HG03039 (cell line): Measurements from ENCODE around the gene SF3B2.
"Not testable (repeated sequence)": the region's sequence is repeated elsewhere in the genome, so short reads cannot be mapped to it uniquely, and the experiment has no call there.

ENCODE experiments used
- ATAC-seq: cut with Tn5 transposase; IDR thresholded peaks from one replicate; pipeline ENCODE4 v1.9.1; 2021; ENCODE audit warnings: mild to moderate bottlenecking, moderate library complexity; ENCODE audit not compliant: unreplicated experiment

Gene SF3B2

GRCh38 chr11:66071381-66071801, 19.2 kb downstream of the SF3B2 start:
- no peak for ATAC-seq

DNA sequence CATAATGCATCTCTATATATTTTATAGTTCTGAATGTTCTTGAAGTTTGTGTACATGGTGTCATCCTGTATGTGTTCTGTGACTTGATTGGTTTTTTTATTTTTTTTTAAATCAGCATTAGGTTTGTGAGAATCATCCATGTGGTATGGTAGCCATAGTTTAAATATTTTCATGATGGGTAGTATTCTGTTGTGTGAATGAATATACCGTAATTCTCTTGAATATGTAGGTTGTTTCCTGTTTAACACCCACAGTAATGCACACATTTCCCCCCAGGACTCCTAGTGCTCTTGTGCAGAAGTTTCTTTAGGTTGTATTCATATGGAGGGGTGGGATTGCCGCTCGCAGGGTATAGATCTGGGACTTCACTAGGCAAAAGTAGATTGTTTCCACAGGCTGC, 19.9 kb downstream of the SF3B2 start:
- ATAC-seq: no peak

GRCh38 chr11:66072518-66072917, 20.4 kb downstream of the SF3B2 start:
- ATAC-seq: no peak

DNA sequence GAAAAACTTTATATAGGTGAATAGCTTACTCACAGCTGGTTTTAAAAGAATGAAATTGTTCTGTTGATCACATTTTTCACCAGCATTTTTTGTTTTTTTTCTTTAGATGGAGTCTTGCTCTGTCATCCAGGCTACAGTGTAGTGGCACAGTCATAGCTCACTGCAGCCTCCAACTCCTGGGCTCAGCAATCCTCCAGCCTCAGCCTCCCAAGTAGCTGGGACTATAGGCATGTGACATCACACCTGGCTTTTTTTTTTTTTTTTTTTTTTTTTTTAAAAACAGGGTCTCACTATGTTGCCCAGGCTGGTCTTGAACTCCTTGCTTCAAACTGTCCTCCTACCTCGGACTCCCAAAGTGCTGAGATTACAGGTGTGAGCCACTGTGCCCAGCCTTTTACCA, 21.5 kb downstream of the SF3B2 start:
- ATAC-seq: no peak

GRCh38 chr11:66075273-66075672, 23.1 kb downstream of the SF3B2 start:
- ATAC-seq: no peak

GRCh38 chr11:66076561-66076960, 24.4 kb downstream of the SF3B2 start:
- no peak for ATAC-seq

DNA sequence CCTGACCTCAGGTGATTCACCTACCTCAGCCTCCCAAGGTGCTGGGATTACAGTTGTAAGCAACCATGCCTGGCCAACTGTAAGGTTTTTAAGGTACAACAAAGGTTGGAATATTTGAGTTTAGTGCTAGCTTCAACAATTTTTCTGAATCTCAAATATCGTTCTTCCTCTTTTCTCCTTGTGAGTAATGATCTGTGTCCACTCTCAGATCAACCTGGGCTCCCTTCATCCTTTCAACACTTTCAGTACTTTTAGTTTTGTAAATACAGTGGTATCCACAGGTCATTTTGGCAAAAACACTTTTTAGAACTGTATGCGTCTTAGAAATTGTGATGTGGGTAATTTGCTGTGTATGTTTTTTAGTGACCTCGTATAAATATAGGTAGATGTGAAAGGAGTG, 25.8 kb downstream of the SF3B2 start:
- no peak for ATAC-seq

GRCh38 chr11:66078949-66079348, 26.8 kb downstream of the SF3B2 start:
- not testable (repeated sequence) for ATAC-seq

- no peak for ATAC-seq
Observed at GRCh38 chr11:66080055-66080817, 28.1 kb downstream of the SF3B2 start.

- no peak for ATAC-seq
Observed at GRCh38 chr11:66081505-66081904, 29.3 kb downstream of the SF3B2 start.

DNA sequence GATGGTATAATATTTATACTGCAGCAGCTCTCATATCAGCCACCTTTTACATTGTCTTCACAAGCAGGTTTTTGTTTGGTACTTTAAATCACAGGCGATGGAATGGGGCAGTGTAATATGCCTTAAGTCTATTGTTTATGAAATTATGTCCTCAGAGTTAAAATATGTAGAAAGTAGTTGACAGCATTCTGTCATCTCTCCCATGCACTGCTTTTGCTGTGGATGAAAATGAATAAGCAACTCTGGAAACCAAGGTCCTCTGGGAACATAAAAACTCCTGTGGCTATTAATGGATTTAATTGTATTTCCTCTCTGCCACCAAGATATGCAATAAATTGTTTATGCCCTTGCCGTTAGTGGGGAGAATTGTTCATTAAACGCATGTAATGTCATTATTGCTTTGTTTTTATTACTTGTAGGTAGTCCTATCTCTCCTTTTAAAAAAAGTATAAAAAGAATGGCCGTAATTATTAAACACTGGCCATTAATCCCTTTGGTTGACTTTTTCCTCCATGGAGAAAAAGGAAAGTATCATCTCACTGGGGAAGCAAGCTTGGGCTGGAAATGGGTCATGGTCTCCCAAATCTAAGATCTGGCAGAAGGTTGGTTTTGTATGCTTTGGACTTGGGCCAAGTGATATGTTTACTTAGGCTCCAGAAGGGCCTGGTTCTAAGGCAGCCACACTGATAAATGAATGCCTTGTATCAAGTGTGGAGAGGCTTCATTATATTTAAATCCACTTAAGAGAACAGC, 31.0 kb downstream of the SF3B2 start:
- no peak for ATAC-seq

- no peak for ATAC-seq
Observed at GRCh38 chr11:66083767-66084166, 31.6 kb downstream of the SF3B2 start.

DNA sequence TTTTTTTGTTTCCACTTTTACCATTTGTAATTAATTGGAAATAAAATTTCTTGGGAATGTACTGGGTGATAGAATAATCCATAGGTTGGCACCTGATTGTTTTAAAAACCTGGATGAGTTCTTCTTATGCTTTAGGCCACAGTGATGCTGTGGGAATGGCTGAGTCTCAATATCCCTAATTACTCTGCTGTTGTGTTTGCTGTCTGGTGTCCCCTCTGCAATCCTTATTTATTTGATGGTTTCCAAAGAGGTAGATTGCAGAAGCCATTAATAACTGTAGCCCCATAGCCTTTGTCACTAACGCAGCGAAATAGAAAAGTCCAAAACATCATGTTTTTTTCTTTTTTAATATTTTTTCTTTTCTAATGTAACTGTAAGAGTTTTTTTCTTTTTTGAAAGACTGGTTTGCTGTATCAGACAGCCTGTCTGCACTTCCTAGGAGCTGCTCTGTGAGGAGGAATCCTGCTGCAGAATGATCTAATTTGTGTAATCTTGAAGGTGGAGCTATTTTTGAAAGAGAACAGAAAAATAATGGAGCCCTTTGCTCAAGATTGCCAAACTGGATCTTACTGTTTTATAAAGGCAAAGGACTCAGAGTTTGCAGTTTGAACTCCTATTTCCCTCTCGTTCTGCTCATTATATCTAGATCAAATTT, 32.8 kb downstream of the SF3B2 start:
- no peak for ATAC-seq

GRCh38 chr11:66087148-66087908, 35.2 kb downstream of the SF3B2 start:
- no peak for ATAC-seq

- ATAC-seq: no peak
Observed at GRCh38 chr11:66089067-66089466, 36.9 kb downstream of the SF3B2 start.

- no peak for ATAC-seq
Observed at GRCh38 chr11:66090288-66090687, 38.1 kb downstream of the SF3B2 start.

DNA sequence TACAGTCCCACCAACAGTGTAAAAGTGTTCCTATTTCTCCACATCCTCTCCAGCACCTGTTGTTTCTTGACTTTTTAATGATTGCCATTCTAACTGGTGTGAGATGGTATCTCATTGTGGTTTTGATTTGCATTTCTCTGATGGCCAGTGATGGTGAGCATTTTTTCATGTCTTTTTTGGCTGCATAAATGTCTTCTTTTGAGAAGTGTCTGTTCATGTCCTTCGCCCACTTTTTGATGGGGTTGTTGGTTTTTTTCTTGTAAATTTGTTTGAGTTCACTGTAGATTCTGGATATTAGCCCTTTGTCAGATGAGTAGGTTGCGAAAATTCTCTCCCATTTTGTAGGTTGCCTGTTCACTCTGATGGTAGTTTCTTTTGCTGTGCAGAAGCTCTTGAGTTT, 40.0 kb downstream of the SF3B2 start:
- not testable (repeated sequence) for ATAC-seq

DNA sequence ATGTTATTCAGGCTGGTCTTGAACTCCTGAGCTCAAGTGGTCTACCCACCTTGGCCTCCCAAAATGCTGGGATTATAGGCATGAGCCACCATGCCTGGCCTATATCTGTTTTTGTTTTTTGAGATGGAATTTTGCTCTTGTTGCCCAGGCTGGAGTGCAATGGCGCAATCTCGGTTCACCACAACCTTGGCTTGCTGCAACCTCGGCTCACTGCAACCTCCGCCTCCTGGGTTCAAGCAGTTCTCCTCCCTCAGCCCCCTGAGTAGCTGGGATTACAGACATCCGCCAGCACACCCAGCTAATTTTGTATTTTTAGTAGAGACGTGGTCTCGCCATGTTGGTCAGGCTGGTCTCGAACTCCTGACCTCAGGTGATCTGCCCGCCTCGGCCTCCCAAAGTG, 47.6 kb downstream of the SF3B2 start:
- not testable (repeated sequence) for ATAC-seq

GRCh38 chr11:66100272-66101065, 48.3 kb downstream of the SF3B2 start:
- ATAC-seq: no peak

DNA sequence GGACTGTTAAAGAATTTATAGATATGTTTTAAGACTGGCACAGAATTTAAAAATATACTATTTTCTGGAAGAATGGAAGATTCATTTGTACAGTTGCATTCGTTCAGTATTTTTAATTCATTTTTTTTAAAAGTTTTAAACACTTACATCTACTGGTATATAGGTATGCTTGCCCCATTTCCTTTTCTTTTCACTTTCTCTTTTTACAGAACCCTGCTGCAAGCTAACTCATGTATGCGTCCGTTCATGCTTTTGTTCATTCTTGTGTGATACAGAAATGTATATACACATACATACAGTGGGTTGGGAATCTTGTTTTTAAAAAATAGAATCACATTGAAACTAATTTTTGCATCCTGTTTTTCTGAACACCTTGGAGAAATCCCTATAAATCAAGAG, 48.9 kb downstream of the SF3B2 start:
- no peak for ATAC-seq
